A549 (cell line): ENCODE data around the gene MEF2D. TPM values are rescaled to one million over a fixed set of nuclear protein-coding genes. Genes with fewer than 3 reads are reported as not detected.
A peak's percentile ranks its signal among the peaks of the same experiment; 100 is the strongest.

ENCODE experiments used
- ATAC-seq, 2 experiments: fragments of 200-7000 bp in 1 of 2; fragments of >200 bp in 1 of 2; cut with Nextera tagmentation in 1 of 2; cut with Tn5 transposase in 1 of 2; 3 replicates each; pipeline versions ENCODE4 v1.8.0 to v1.9.1; 2018 to 2020; ENCODE audit warnings: mild to moderate bottlenecking in 1 of 2, moderate library complexity in 1 of 2
- CTCF ChIA-PET: fragments of 300-600 bp; sonication (Branson Sonifier 250); formaldehyde crosslinking; extraction: SDS; loops from one replicate; lab custom pipeline; 2021; ENCODE audit warnings: antibody characterized with exemption, inconsistent platforms; lab: Yijun Ruan, JAX
- POLR2A ChIA-PET: fragments of 350-600 bp; formaldehyde crosslinking; extraction: SDS; loops from one replicate; lab custom pipeline; 2021; ENCODE audit warnings: antibody characterized with exemption, inconsistent platforms; lab: Yijun Ruan, JAX
- DNase-seq, 2 experiments: peaks; one replicate each; pipeline versions ENCODE4 v3.0.0 to v3.0.0-alpha.2; 2011 to 2016; ENCODE audit warnings: low read depth in 1 of 2, low spot score in 1 of 2
- FAIRE-seq: peaks from 2 replicates; lab custom pipeline; 2011; peaks lifted over from hg19 to GRCh38; lab: Jason Lieb, UNC
- H3K27ac ChIP-seq, 2 experiments: fragments of >200 bp; sonication (Bioruptor Twin); formaldehyde crosslinking; 3 replicates each; pipeline ENCODE4 v1.5.1; 2016 to 2017
- H3K4me1 ChIP-seq: fragments of >200 bp; sonication (Bioruptor Twin); formaldehyde crosslinking; 3 replicates; pipeline ENCODE4 v1.6.1; 2016
- H3K4me2 ChIP-seq: fragments of >200 bp; sonication (Bioruptor Twin); formaldehyde crosslinking; 3 replicates; pipeline ENCODE4 v1.6.1; 2016
- H3K4me3 ChIP-seq: fragments of >200 bp; sonication (Bioruptor Twin); formaldehyde crosslinking; 3 replicates; pipeline ENCODE4 v1.5.1; 2016
- H3K9me3 ChIP-seq: fragments of >200 bp; sonication (Bioruptor Twin); formaldehyde crosslinking; 3 replicates; pipeline ENCODE4 v1.6.1; 2016
- CBX2 ChIP-seq: fragments of 200-600 bp; sonication (generic); IDR thresholded peaks from 2 replicates; pipeline ENCODE4 v1.6.1; 2016; ENCODE audit warnings: low read depth, mild to moderate bottlenecking, borderline replicate concordance
- CBX8 ChIP-seq: fragments of 200-600 bp; sonication (generic); IDR thresholded peaks from 2 replicates; pipeline ENCODE4 v1.6.1; 2016
- CEBPB ChIP-seq, 2 experiments: fragments of >200 bp in 1 of 2; sonication (Bioruptor Twin) in 1 of 2; formaldehyde crosslinking in 1 of 2; IDR thresholded peaks; 2 replicates each; pipeline ENCODE4 v1.6.1; 2012 to 2016
- CHD2 ChIP-seq: fragments of 150-350 bp; IDR thresholded peaks from 2 replicates; pipeline ENCODE4 v1.6.1; 2014; ENCODE audit warnings: low read length; ENCODE audit not compliant: partially characterized antibody
- FOSB ChIP-seq: fragments of 250-450 bp; sonication (Bioruptor Pico); IDR thresholded peaks from 2 replicates; pipeline ENCODE4 v1.5.0; 2020; ENCODE audit warnings: mild to moderate bottlenecking, moderate library complexity
- FOSL2 ChIP-seq, 2 experiments: fragments of 450-650 bp in 1 of 2; fragments of >200 bp in 1 of 2; sonication (Bioruptor Twin) in 1 of 2; formaldehyde crosslinking; IDR thresholded peaks; 2 replicates each; pipeline versions ENCODE4 v1.5.0 to v1.6.1; 2016 to 2020; ENCODE audit warnings: mild to moderate bottlenecking in 1 of 2, moderate library complexity in 1 of 2
- HEYL ChIP-seq: fragments of 250-450 bp; sonication (Bioruptor Pico); IDR thresholded peaks from 2 replicates; pipeline ENCODE4 v1.8.0; 2021; ENCODE audit warnings: mild to moderate bottlenecking, moderate library complexity
- HOXA7 ChIP-seq: fragments of 250-450 bp; sonication (Bioruptor Pico); IDR thresholded peaks from 2 replicates; pipeline ENCODE4 v1.5.0; 2020; ENCODE audit warnings: mild to moderate bottlenecking, moderate library complexity
- JUN ChIP-seq, 2 experiments: fragments of >200 bp; sonication (Bioruptor Twin); formaldehyde crosslinking; IDR thresholded peaks; 2 replicates in 1 of 2; 3 replicates in 1 of 2; pipeline ENCODE4 v1.6.1; 2016 to 2017
- MAFK ChIP-seq: fragments of 450-650 bp; IDR thresholded peaks from 2 replicates; pipeline ENCODE4 v1.6.1; 2014; ENCODE audit not compliant: partially characterized antibody
- RAD21 ChIP-seq, 2 experiments: fragments of >200 bp in 1 of 2; sonication (Bioruptor Twin) in 1 of 2; formaldehyde crosslinking in 1 of 2; IDR thresholded peaks in 1 of 2; conservative IDR thresholded peaks in 1 of 2; 2 replicates in 1 of 2; 3 replicates in 1 of 2; pipeline ENCODE4 v1.6.1; 2012 to 2018; ENCODE audit warnings: inconsistent platforms in 1 of 2
- RCOR1 ChIP-seq: fragments of 150-350 bp; IDR thresholded peaks from 2 replicates; pipeline ENCODE4 v1.6.1; 2014; ENCODE audit warnings: antibody characterized with exemption, low read length, low read depth
- SMC3 ChIP-seq: fragments of >200 bp; sonication (Bioruptor Twin); formaldehyde crosslinking; IDR thresholded peaks from 3 replicates; pipeline ENCODE4 v1.6.1; 2018; ENCODE audit warnings: inconsistent platforms
- TP53 ChIP-seq: fragments of 250-450 bp; sonication (Bioruptor Pico); IDR thresholded peaks from 2 replicates; pipeline ENCODE4 v1.5.0; 2021; ENCODE audit warnings: mild to moderate bottlenecking, moderate library complexity
- ZFP36 ChIP-seq: fragments of 450-650 bp; IDR thresholded peaks from 2 replicates; pipeline ENCODE4 v1.6.1; 2014; ENCODE audit warnings: borderline replicate concordance; ENCODE audit not compliant: partially characterized antibody
- WGBS: methylation state at CpG from one replicate; pipeline ENCODE4 v1.1.6; 2017; ENCODE audit errors: missing lambda C conversion rate; 5-methylcytosine and 5-hydroxymethylcytosine counted together
- polyA plus RNA-seq, 4 experiments: library from polyadenylated mRNA; depleted of rRNA in 3 of 4; stranded (reverse); fragments of >200 nt; fragmentation: RNase III in 1 of 4; extraction: RNeasy Plus Mini Kit Qiagen cat#74134 plus additional on column Dnase treatment in 1 of 4; gene quantifications; 2 replicates in 3 of 4; 3 replicates in 1 of 4; pipeline ENCODE4 v1.2.3, GENCODE V29; 2011 to 2017
- TF ChIP-seq, protein P1 (sequence below): IDR thresholded peaks from 2 replicates; pipeline ENCODE4 v1.6.1; 2012
- TF ChIP-seq, protein P2 (sequence below): fragments of >200 bp; sonication (Bioruptor Twin); formaldehyde crosslinking; IDR thresholded peaks from 3 replicates; pipeline ENCODE4 v1.5.1; 2016

MEF2D gene
- polyA plus RNA-seq, 2 of the 4 experiments (the other 2 are of a cell fraction), result 16.8 to 23.4 TPM

DNA sequence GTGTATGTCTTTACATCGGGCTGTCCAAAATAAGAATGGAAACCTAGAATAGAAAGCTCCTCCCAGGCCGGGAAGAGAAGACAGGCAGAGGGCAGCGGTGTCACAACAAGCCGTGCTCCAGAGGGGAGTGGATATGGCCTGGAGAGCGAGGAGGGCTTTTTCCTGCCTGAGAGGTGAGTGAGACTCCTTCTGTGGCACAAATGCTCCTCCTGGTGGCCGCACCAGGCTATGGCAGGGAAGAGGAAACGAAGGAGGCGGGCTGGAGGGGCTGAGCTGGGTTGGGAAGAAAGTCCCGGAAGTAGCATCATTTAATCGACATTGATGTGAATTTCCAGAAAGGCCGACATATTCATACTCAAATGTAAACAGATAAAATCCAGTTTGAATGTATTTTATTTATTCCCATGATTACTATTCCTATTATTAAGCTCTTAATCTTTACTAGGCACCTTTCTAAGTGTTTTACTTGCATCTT, 54.7 kb downstream of the MEF2D start:
- FAIRE-seq, result peak; percentile 46
- TF ChIP-seq RCOR1 (no peak), SMC3 (peak; percentile 96), HOXA7 (CRISPR knock-in tag) (no peak), RAD21 (conservative IDR thresholded peaks at IDR 0.05 in 1 of 2, IDR thresholded peaks at IDR 0.05 in 1 of 2) (peak; percentile 92 to 96), JUN (IDR thresholded peaks at IDR 0.05) (no peak), CBX2 (no peak)
- TF ChIP-seq, protein P1, sequence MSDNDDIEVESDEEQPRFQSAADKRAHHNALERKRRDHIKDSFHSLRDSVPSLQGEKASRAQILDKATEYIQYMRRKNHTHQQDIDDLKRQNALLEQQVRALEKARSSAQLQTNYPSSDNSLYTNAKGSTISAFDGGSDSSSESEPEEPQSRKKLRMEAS, result peak; percentile 28; the same call in 1 of the 2 replicates
- TF ChIP-seq, protein P2, sequence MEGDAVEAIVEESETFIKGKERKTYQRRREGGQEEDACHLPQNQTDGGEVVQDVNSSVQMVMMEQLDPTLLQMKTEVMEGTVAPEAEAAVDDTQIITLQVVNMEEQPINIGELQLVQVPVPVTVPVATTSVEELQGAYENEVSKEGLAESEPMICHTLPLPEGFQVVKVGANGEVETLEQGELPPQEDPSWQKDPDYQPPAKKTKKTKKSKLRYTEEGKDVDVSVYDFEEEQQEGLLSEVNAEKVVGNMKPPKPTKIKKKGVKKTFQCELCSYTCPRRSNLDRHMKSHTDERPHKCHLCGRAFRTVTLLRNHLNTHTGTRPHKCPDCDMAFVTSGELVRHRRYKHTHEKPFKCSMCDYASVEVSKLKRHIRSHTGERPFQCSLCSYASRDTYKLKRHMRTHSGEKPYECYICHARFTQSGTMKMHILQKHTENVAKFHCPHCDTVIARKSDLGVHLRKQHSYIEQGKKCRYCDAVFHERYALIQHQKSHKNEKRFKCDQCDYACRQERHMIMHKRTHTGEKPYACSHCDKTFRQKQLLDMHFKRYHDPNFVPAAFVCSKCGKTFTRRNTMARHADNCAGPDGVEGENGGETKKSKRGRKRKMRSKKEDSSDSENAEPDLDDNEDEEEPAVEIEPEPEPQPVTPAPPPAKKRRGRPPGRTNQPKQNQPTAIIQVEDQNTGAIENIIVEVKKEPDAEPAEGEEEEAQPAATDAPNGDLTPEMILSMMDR, result peak; percentile 92
- TF ChIP-seq, all 56 proteins: peak for 4
- H3K4me2 ChIP-seq, result peak overlapping the region; percentile 59
- POLR2A ChIA-PET, result interaction anchor here (0.9 to 1.5 kb wide), 4 partner anchors 57 to 108 kb away, joined by 3 to 7 read pairs (median 4); partner anchors contain the start of genes CCT3 and TSACC
- 4% methylated on average over 11 of the region's 11 CpGs for WGBS
- H3K27ac ChIP-seq, result peak overlapping the region; percentile 54 to 71; a peak in 5 of 6 replicates
- no peak overlapping the region for H3K4me3 ChIP-seq
- CTCF ChIA-PET, result interaction anchor here (0.6 to 7.0 kb wide), 79 partner anchors 9 to 399 kb away, joined by 3 to 543 read pairs (median 4); partner anchors contain the start of genes CCT3, IQGAP3, MEF2D and NAXE
- H3K4me1 ChIP-seq, result 0 out of 3 replicates have a peak, but pooled peaks cover 3% of the 10 kb centered on the region
- no peaks in the 10 kb centered on the region for H3K9me3 ChIP-seq
- ATAC-seq (peak; percentile 92 to 95), DNase-seq (peak; percentile 87 to 90)

DNA sequence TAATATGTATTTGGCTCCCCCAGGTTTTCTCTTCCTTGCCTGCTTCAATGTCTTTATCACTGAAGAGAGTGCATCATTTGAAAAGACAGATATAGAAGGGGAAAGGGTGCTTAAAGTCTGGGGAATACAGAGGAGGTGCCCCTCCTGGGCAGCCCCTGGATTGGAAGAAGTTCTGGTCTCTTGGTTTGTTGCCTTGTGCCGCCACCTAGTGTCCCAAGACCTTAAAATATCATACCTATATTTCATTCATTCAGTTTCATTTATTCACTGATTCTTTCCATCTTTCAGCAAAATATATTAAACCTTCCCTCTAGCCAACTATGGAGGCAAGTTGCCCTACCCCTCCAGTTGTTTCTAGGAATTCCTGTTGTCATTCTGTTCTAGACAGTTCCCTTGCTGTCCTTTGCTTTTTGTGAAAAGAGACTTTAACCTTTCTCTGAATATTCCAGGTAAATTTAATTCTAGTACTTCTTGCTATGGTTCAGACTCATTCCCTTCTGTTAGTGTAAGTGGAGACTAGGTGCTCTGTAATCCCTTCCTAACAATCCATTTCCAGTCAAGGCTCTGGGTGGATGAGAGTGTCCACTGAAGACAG, 56.1 kb downstream of the MEF2D start:
- CTCF ChIA-PET, result interaction anchor here (0.7 to 7.0 kb wide), 21 partner anchors 10 to 358 kb away, joined by 3 to 543 read pairs (median 10); partner anchors contain the start of gene RHBG
- H3K27ac ChIP-seq, result no peak overlapping the region
- TF ChIP-seq TP53 (CRISPR knock-in tag), result no peak
- TF ChIP-seq, protein P2, result peak; percentile 86
- TF ChIP-seq CBX8, result no peak
- no peak for TF ChIP-seq ZFP36
- no peak for TF ChIP-seq JUN (IDR thresholded peaks at IDR 0.05)
- TF ChIP-seq CHD2, result no peak
- no peak for TF ChIP-seq CEBPB (IDR thresholded peaks at IDR 0.05)
- TF ChIP-seq FOSL2 (IDR thresholded peaks at IDR 0.05), result no peak
- TF ChIP-seq FOSL2 (CRISPR knock-in tag; IDR thresholded peaks at IDR 0.05), result no peak
- no peak for TF ChIP-seq MAFK
- TF ChIP-seq HEYL, result no peak
- TF ChIP-seq RAD21 (conservative IDR thresholded peaks at IDR 0.05 in 1 of 2, IDR thresholded peaks at IDR 0.05 in 1 of 2), result peak; percentile 92 to 95
- TF ChIP-seq FOSB, result no peak
- TF ChIP-seq SMC3, result peak; percentile 88
- TF ChIP-seq, all 56 proteins: peak for 3
- 0% methylated on average over 1 of the region's 1 CpG for WGBS
- DNase-seq (peak; percentile 52 to 61), FAIRE-seq (no peak), ATAC-seq (peak; percentile 39 to 67; a peak in 4 of 6 replicates)
- H3K4me2 ChIP-seq, result no peak overlapping the region
- POLR2A ChIA-PET, result no interaction called here
- no peak overlapping the region for H3K4me3 ChIP-seq
- H3K9me3 ChIP-seq, result no peaks in the 10 kb centered on the region
- 0 out of 3 replicates have a peak, but pooled peaks cover 3% of the 10 kb centered on the region for H3K4me1 ChIP-seq
